ENCODE results near the gene ERBB4.

GRCh38 chr2:212266297-212266696, 272.3 kb downstream of the ERBB4 start:
- TF ChIP-seq GATA2 (IDR thresholded peaks at IDR 0.05; ENCODE audit: low read depth, low read length) (no peak), GATA3 (IDR thresholded peaks at IDR 0.05; ENCODE audit: low read depth, low read length) (no peak)

All from SH-SY5Y (cell line).